Activated CD4-positive, alpha-beta memory T cell treated with anti-CD3 and anti-CD28 coated beads for 36 hours (primary cell): ENCODE results near the gene ZXDC. TPM values are rescaled to one million over a fixed set of nuclear protein-coding genes. Genes with fewer than 3 reads are reported as not detected.

Experiments used
- CTCF ChIA-PET: fragments of 350-600 bp; sonication (Branson Sonifier 250); formaldehyde crosslinking; loops from one replicate; lab custom pipeline; 2021; ENCODE audit warnings: antibody characterized with exemption, inconsistent platforms; lab: Charles Lee
- POLR2A ChIA-PET: fragments of 350-600 bp; sonication (Branson Sonifier 250); formaldehyde crosslinking; loops from one replicate; lab custom pipeline; 2021; ENCODE audit warnings: antibody characterized with exemption; lab: Charles Lee
- DNase-seq: peaks from one replicate; pipeline ENCODE4 v3.0.0-alpha.2; 2020
- H3K27ac Mint-ChIP-seq: one replicate; pipeline ENCODE4 v1.8.0; 2021; ENCODE audit warnings: mixed read lengths
- H3K27me3 Mint-ChIP-seq: one replicate; pipeline ENCODE4 v1.8.0; 2021; ENCODE audit warnings: mixed read lengths
- H3K36me3 Mint-ChIP-seq: one replicate; pipeline ENCODE4 v1.8.0; 2021; ENCODE audit warnings: mixed read lengths
- H3K4me1 Mint-ChIP-seq: one replicate; pipeline ENCODE4 v1.8.0; 2021; ENCODE audit warnings: low read depth, mixed read lengths
- H3K4me3 Mint-ChIP-seq: one replicate; pipeline ENCODE4 v1.8.0; 2021; ENCODE audit warnings: mild to moderate bottlenecking, mixed read lengths
- H3K9me3 Mint-ChIP-seq: one replicate; pipeline ENCODE4 v1.8.0; 2021; ENCODE audit warnings: mixed read lengths
- intact Hi-C: fragments of 100-400 bp; cut with micrococcal nuclease; formaldehyde crosslinking; loops from one replicate; pipeline ENCODE4 v1.15.1; 2023
- total RNA-seq, 2 experiments: library from RNA; stranded (reverse); gene quantifications; one replicate each; pipeline ENCODE4 v1.2.3, GENCODE V29; 2021

ZXDC gene
- total RNA-seq, 2 experiments from 2014 or later = 18.2 to 19.1 TPM

- POLR2A ChIA-PET = no interaction called here
These were observed 18.7 kb upstream of the ZXDC start for GRCh38 chr3:126494204-126494969.

GRCh38 chr3:126493739-126494138 is 18.0 kb upstream of the ZXDC start:
- H3K4me3 Mint-ChIP-seq = no peak overlapping the region
- H3K9me3 Mint-ChIP-seq = no peaks in the 10 kb centered on the region
- no peaks in the 10 kb centered on the region for H3K27me3 Mint-ChIP-seq
- no peak overlapping the region for H3K27ac Mint-ChIP-seq
- intact Hi-C loops = no loop called here
- H3K4me1 Mint-ChIP-seq = peaks cover 3% of the 10 kb centered on the region
- DNase-seq = no peak
- CTCF ChIA-PET = no interaction called here
- no peaks in the 10 kb centered on the region for H3K36me3 Mint-ChIP-seq
- POLR2A ChIA-PET = no interaction called here

More at GRCh38 chr3:126494204-126494969, 18.7 kb upstream of the ZXDC start:
- intact Hi-C loops = no loop called here
- peaks cover 3% of the 10 kb centered on the region for H3K4me1 Mint-ChIP-seq
- no peaks in the 10 kb centered on the region for H3K27me3 Mint-ChIP-seq
- no peak overlapping the region for H3K4me3 Mint-ChIP-seq
- no peaks in the 10 kb centered on the region for H3K9me3 Mint-ChIP-seq
- no peak overlapping the region for H3K27ac Mint-ChIP-seq
- no peaks in the 10 kb centered on the region for H3K36me3 Mint-ChIP-seq
- CTCF ChIA-PET = no interaction called here
- DNase-seq = no peak

GRCh38 chr3:126493051-126493450 is 17.4 kb upstream of the ZXDC start:
- H3K27ac Mint-ChIP-seq = no peak overlapping the region
- intact Hi-C loops = no loop called here
- CTCF ChIA-PET = no interaction called here

GRCh38 chr3:126491221-126492013 is 15.7 kb upstream of the ZXDC start:
- Mint-ChIP-seq H3K36me3 (no peaks in the 10 kb centered on the region), H3K4me3 (no peak overlapping the region), H3K27me3 (no peaks in the 10 kb centered on the region), H3K27ac (no peak overlapping the region), H3K4me1 (peaks cover 12% of the 10 kb centered on the region), H3K9me3 (no peaks in the 10 kb centered on the region)
- no peak for DNase-seq
- ChIA-PET CTCF (no interaction called here), POLR2A (no interaction called here)
- intact Hi-C loops = no loop called here

More at GRCh38 chr3:126493051-126493450, 17.4 kb upstream of the ZXDC start:
- no peaks in the 10 kb centered on the region for H3K36me3 Mint-ChIP-seq
- POLR2A ChIA-PET = no interaction called here
- no peak for DNase-seq
- H3K4me3 Mint-ChIP-seq = no peak overlapping the region
- H3K9me3 Mint-ChIP-seq = no peaks in the 10 kb centered on the region
- peaks cover 3% of the 10 kb centered on the region for H3K4me1 Mint-ChIP-seq
- no peaks in the 10 kb centered on the region for H3K27me3 Mint-ChIP-seq

GRCh38 chr3:126490619-126491018 is 14.9 kb upstream of the ZXDC start:
- POLR2A ChIA-PET = no interaction called here
- Mint-ChIP-seq H3K27ac (no peak overlapping the region), H3K4me1 (peaks cover 14% of the 10 kb centered on the region)

GRCh38 chr3:126488886-126489569 is 13.3 kb upstream of the ZXDC start:
- POLR2A ChIA-PET = no interaction called here
- CTCF ChIA-PET = no interaction called here

More at GRCh38 chr3:126490619-126491018, 14.9 kb upstream of the ZXDC start:
- CTCF ChIA-PET = no interaction called here
- Mint-ChIP-seq H3K4me3 (no peak overlapping the region), H3K36me3 (no peaks in the 10 kb centered on the region), H3K27me3 (no peaks in the 10 kb centered on the region), H3K9me3 (no peaks in the 10 kb centered on the region)
- no peak for DNase-seq
- intact Hi-C loops = no loop called here

GRCh38 chr3:126488185-126488584 is 12.5 kb upstream of the ZXDC start:
- CTCF ChIA-PET = no interaction called here
- no peaks in the 10 kb centered on the region for H3K36me3 Mint-ChIP-seq
- intact Hi-C loops = no loop called here
- H3K27ac Mint-ChIP-seq = no peak overlapping the region
- no peaks in the 10 kb centered on the region for H3K9me3 Mint-ChIP-seq
- H3K4me3 Mint-ChIP-seq = no peak overlapping the region
- no peaks in the 10 kb centered on the region for H3K27me3 Mint-ChIP-seq
- no peak for DNase-seq
- POLR2A ChIA-PET = no interaction called here
- H3K4me1 Mint-ChIP-seq = peaks cover 12% of the 10 kb centered on the region

More at GRCh38 chr3:126488886-126489569, 13.3 kb upstream of the ZXDC start:
- intact Hi-C loops = no loop called here
- Mint-ChIP-seq H3K4me1 (peaks cover 14% of the 10 kb centered on the region), H3K27ac (no peak overlapping the region), H3K9me3 (no peaks in the 10 kb centered on the region), H3K36me3 (no peaks in the 10 kb centered on the region), H3K4me3 (no peak overlapping the region), H3K27me3 (no peaks in the 10 kb centered on the region)
- no peak for DNase-seq

GRCh38 chr3:126487151-126487771 is 11.6 kb upstream of the ZXDC start:
- POLR2A ChIA-PET = interaction anchor here (0.6 kb wide), 1 partner anchor 432 kb away, joined by 5 read pairs; no protein-coding TSS in a partner anchor
- CTCF ChIA-PET = no interaction called here
- Mint-ChIP-seq H3K4me3 (no peak overlapping the region), H3K36me3 (no peaks in the 10 kb centered on the region), H3K27me3 (no peaks in the 10 kb centered on the region), H3K4me1 (peaks cover 11% of the 10 kb centered on the region), H3K27ac (no peak overlapping the region), H3K9me3 (no peaks in the 10 kb centered on the region)
- intact Hi-C loops = no loop called here
- peak; percentile 24 for DNase-seq

- Mint-ChIP-seq H3K27ac (no peak overlapping the region), H3K9me3 (no peaks in the 10 kb centered on the region), H3K27me3 (no peaks in the 10 kb centered on the region), H3K4me1 (peaks cover 11% of the 10 kb centered on the region), H3K36me3 (no peaks in the 10 kb centered on the region), H3K4me3 (no peak overlapping the region)
- intact Hi-C loops = no loop called here
- POLR2A ChIA-PET = interaction anchor here (0.6 kb wide), 1 partner anchor 433 kb away, joined by 5 read pairs; no protein-coding TSS in a partner anchor
- CTCF ChIA-PET = no interaction called here
- no peak for DNase-seq
These were observed 10.7 kb upstream of the ZXDC start for GRCh38 chr3:126486360-126486847.

- H3K9me3 Mint-ChIP-seq = no peaks in the 10 kb centered on the region
- no peaks in the 10 kb centered on the region for H3K27me3 Mint-ChIP-seq
- no peak overlapping the region for H3K4me3 Mint-ChIP-seq
- peaks cover 11% of the 10 kb centered on the region for H3K4me1 Mint-ChIP-seq
- intact Hi-C loops = no loop called here
- H3K36me3 Mint-ChIP-seq = no peaks in the 10 kb centered on the region
- DNase-seq = no peak
- ChIA-PET POLR2A (no interaction called here), CTCF (no interaction called here)
- no peak overlapping the region for H3K27ac Mint-ChIP-seq
These were observed 10.3 kb upstream of the ZXDC start for GRCh38 chr3:126485956-126486355.

GRCh38 chr3:126485176-126485897 is 9.6 kb upstream of the ZXDC start:
- Mint-ChIP-seq H3K4me1 (peaks cover 11% of the 10 kb centered on the region), H3K9me3 (no peaks in the 10 kb centered on the region), H3K36me3 (no peaks in the 10 kb centered on the region), H3K4me3 (no peak overlapping the region), H3K27me3 (no peaks in the 10 kb centered on the region), H3K27ac (no peak overlapping the region)
- CTCF ChIA-PET = no interaction called here
- intact Hi-C loops = no loop called here
- POLR2A ChIA-PET = no interaction called here
- no peak for DNase-seq
